ENCODE measurements around the gene PNPLA7. TPM values are rescaled to one million over a fixed set of nuclear protein-coding genes. Genes with fewer than 3 reads are reported as not detected.

PNPLA7 gene
- total and polyA plus RNA-seq, 2 of the 13 experiments (the other 11 are each of a cell fraction or from before 2014, with no cell fraction given), result 0.42 to 1.5 TPM

DNA sequence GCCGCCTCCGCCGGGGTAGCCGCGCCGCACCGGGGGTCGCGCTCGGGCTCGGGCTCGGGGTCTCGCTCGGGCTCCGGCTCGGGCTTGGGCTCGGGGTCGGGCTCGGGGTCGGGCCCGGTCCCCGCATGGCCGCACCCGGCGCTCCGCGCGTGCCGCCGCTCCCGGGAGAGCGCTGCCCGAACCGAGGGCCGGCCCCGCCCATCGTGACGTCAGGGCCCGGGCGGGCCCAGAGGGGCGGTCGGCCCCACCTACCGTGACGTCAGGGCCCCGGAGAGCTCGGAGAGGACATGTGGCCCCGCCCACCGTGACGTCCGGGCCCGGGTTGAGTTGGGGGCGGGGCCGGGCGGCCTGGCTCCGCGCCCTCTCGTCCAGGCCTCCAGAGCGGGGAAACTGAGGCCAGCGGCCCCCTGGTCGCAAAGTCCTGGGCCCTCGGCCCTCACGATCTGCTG lies 91.0 kb downstream of the PNPLA7 start, which contains the start of gene NSMF (continued):
- TF ChIP-seq, protein P1, sequence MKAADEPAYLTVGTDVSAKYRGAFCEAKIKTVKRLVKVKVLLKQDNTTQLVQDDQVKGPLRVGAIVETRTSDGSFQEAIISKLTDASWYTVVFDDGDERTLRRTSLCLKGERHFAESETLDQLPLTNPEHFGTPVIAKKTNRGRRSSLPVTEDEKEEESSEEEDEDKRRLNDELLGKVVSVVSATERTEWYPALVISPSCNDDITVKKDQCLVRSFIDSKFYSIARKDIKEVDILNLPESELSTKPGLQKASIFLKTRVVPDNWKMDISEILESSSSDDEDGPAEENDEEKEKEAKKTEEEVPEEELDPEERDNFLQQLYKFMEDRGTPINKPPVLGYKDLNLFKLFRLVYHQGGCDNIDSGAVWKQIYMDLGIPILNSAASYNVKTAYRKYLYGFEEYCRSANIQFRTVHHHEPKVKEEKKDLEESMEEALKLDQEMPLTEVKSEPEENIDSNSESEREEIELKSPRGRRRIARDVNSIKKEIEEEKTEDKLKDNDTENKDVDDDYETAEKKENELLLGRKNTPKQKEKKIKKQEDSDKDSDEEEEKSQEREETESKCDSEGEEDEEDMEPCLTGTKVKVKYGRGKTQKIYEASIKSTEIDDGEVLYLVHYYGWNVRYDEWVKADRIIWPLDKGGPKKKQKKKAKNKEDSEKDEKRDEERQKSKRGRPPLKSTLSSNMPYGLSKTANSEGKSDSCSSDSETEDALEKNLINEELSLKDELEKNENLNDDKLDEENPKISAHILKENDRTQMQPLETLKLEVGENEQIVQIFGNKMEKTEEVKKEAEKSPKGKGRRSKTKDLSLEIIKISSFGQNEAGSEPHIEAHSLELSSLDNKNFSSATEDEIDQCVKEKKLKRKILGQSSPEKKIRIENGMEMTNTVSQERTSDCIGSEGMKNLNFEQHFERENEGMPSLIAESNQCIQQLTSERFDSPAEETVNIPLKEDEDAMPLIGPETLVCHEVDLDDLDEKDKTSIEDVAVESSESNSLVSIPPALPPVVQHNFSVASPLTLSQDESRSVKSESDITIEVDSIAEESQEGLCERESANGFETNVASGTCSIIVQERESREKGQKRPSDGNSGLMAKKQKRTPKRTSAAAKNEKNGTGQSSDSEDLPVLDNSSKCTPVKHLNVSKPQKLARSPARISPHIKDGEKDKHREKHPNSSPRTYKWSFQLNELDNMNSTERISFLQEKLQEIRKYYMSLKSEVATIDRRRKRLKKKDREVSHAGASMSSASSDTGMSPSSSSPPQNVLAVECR (CRISPR knock-in tag; IDR thresholded peaks at IDR 0.05; ENCODE audit: borderline replicate concordance), result peak; percentile 33; the same call in 1 of the 2 replicates
- TF ChIP-seq ZNF746 (CRISPR knock-in tag; IDR thresholded peaks at IDR 0.05), result peak; percentile 47; the same call in 1 of the 2 replicates
- no peak for TF ChIP-seq POGZ (CRISPR knock-in tag; IDR thresholded peaks at IDR 0.05)
- TF ChIP-seq, protein P2, sequence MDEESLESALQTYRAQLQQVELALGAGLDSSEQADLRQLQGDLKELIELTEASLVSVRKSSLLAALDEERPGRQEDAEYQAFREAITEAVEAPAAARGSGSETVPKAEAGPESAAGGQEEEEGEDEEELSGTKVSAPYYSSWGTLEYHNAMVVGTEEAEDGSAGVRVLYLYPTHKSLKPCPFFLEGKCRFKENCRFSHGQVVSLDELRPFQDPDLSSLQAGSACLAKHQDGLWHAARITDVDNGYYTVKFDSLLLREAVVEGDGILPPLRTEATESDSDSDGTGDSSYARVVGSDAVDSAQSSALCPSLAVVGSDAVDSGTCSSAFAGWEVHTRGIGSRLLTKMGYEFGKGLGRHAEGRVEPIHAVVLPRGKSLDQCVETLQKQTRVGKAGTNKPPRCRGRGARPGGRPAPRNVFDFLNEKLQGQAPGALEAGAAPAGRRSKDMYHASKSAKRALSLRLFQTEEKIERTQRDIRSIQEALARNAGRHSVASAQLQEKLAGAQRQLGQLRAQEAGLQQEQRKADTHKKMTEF (CRISPR knock-in tag; IDR thresholded peaks at IDR 0.05), result peak; percentile 29
- no peak for TF ChIP-seq NRL (CRISPR knock-in tag; IDR thresholded peaks at IDR 0.05; ENCODE audit: borderline replicate concordance)
- TF ChIP-seq MTF2 (CRISPR knock-in tag; IDR thresholded peaks at IDR 0.05; ENCODE audit: borderline replicate concordance), result no peak
- TF ChIP-seq RFX5 (IDR thresholded peaks at IDR 0.05; ENCODE audit: low read depth, low read length), result peak; percentile 71
- no peak for TF ChIP-seq ZBTB8A (CRISPR knock-in tag; IDR thresholded peaks at IDR 0.05; ENCODE audit: borderline replicate concordance, low read depth)
- TF ChIP-seq ZSCAN20 (CRISPR knock-in tag; IDR thresholded peaks at IDR 0.05; ENCODE audit: borderline replicate concordance), result no peak
- TF ChIP-seq, protein P3, sequence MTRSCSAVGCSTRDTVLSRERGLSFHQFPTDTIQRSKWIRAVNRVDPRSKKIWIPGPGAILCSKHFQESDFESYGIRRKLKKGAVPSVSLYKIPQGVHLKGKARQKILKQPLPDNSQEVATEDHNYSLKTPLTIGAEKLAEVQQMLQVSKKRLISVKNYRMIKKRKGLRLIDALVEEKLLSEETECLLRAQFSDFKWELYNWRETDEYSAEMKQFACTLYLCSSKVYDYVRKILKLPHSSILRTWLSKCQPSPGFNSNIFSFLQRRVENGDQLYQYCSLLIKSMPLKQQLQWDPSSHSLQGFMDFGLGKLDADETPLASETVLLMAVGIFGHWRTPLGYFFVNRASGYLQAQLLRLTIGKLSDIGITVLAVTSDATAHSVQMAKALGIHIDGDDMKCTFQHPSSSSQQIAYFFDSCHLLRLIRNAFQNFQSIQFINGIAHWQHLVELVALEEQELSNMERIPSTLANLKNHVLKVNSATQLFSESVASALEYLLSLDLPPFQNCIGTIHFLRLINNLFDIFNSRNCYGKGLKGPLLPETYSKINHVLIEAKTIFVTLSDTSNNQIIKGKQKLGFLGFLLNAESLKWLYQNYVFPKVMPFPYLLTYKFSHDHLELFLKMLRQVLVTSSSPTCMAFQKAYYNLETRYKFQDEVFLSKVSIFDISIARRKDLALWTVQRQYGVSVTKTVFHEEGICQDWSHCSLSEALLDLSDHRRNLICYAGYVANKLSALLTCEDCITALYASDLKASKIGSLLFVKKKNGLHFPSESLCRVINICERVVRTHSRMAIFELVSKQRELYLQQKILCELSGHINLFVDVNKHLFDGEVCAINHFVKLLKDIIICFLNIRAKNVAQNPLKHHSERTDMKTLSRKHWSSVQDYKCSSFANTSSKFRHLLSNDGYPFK (CRISPR knock-in tag; IDR thresholded peaks at IDR 0.05; ENCODE audit: borderline replicate concordance), result no peak
- peak; percentile 46; the same call in 1 of the 2 replicates for TF ChIP-seq HOXA3 (CRISPR knock-in tag; IDR thresholded peaks at IDR 0.05)
- TF ChIP-seq BCL6 (CRISPR knock-in tag; IDR thresholded peaks at IDR 0.05), result no peak
- TF ChIP-seq STAG1 (CRISPR knock-in tag; IDR thresholded peaks at IDR 0.05), result no peak
- TF ChIP-seq, protein P4, sequence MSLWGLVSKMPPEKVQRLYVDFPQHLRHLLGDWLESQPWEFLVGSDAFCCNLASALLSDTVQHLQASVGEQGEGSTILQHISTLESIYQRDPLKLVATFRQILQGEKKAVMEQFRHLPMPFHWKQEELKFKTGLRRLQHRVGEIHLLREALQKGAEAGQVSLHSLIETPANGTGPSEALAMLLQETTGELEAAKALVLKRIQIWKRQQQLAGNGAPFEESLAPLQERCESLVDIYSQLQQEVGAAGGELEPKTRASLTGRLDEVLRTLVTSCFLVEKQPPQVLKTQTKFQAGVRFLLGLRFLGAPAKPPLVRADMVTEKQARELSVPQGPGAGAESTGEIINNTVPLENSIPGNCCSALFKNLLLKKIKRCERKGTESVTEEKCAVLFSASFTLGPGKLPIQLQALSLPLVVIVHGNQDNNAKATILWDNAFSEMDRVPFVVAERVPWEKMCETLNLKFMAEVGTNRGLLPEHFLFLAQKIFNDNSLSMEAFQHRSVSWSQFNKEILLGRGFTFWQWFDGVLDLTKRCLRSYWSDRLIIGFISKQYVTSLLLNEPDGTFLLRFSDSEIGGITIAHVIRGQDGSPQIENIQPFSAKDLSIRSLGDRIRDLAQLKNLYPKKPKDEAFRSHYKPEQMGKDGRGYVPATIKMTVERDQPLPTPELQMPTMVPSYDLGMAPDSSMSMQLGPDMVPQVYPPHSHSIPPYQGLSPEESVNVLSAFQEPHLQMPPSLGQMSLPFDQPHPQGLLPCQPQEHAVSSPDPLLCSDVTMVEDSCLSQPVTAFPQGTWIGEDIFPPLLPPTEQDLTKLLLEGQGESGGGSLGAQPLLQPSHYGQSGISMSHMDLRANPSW (CRISPR knock-in tag; IDR thresholded peaks at IDR 0.05; ENCODE audit: borderline replicate concordance), result no peak
- TF ChIP-seq GTF3A (CRISPR knock-in tag; conservative IDR thresholded peaks at IDR 0.05), result no peak
- TF ChIP-seq, protein P5, sequence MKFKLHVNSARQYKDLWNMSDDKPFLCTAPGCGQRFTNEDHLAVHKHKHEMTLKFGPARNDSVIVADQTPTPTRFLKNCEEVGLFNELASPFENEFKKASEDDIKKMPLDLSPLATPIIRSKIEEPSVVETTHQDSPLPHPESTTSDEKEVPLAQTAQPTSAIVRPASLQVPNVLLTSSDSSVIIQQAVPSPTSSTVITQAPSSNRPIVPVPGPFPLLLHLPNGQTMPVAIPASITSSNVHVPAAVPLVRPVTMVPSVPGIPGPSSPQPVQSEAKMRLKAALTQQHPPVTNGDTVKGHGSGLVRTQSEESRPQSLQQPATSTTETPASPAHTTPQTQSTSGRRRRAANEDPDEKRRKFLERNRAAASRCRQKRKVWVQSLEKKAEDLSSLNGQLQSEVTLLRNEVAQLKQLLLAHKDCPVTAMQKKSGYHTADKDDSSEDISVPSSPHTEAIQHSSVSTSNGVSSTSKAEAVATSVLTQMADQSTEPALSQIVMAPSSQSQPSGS (CRISPR knock-in tag; IDR thresholded peaks at IDR 0.05), result peak; percentile 51; the same call in 1 of the 2 replicates
- TF ChIP-seq ZNF547 (CRISPR knock-in tag; IDR thresholded peaks at IDR 0.05), result peak; percentile 43; the same call in 1 of the 2 replicates

All from HepG2 (cell line).